Spleen (tissue), 7 donors: ENCODE results near the gene MCEE.

ENCODE experiments used
- CTCF ChIP-seq, 11 experiments: fragments of 200-600 bp in 7 of 11; fragments of 450-650 bp in 4 of 11; sonication (generic) in 4 of 11; IDR thresholded peaks in 8 of 11; conservative IDR thresholded peaks in 3 of 11; 1 replicate in 7 of 11; 2 replicates in 4 of 11; pipeline versions ENCODE4 v1.4.0 to v1.8.0; 2016 to 2021; ENCODE audit warnings: antibody characterized with exemption in 11 of 11, inconsistent platforms in 4 of 11, mild to moderate bottlenecking in 1 of 11
- POLR2A ChIP-seq, 3 donors: fragments of 450-650 bp; IDR thresholded peaks; one replicate each; pipeline ENCODE4 v1.5.1; 2017; ENCODE audit warnings: antibody characterized with exemption in 3 of 3, mild to moderate bottlenecking in 1 of 3
- POLR2AphosphoS5 ChIP-seq, 3 donors: sonication (generic); formaldehyde crosslinking; IDR thresholded peaks; one replicate each; pipeline ENCODE4 v1.5.1; 2017; ENCODE audit warnings: antibody characterized with exemption in 3 of 3
- donor health status: DM: no; HTN: no; CAD: no; lungs with moderate emphysema.
- donor health status: DM: no; HTN: no; CAD: no.
- donor health status: DM: no; HTN: no; CAD: no.

- TF ChIP-seq CTCF (IDR thresholded peaks at IDR 0.05 in 8 of 11, conservative IDR thresholded peaks at IDR 0.05 in 3 of 11) (no peak), POLR2A (IDR thresholded peaks at IDR 0.05) (no peak), POLR2AphosphoS5 (IDR thresholded peaks at IDR 0.05) (no peak)
These were observed 43.1 kb upstream of the MCEE start for GRCh38 chr2:71173096-71173495.
